ENCODE data around the gene LONRF2. TPM values are rescaled to one million over a fixed set of nuclear protein-coding genes. Genes with fewer than 3 reads are reported as not detected.

The LONRF2 gene
- 1.7 to 3.0 TPM (median 2.6 TPM) in 5 replicates for total RNA-seq (2022; extraction: Qiagen RNA extraction)

DNA sequence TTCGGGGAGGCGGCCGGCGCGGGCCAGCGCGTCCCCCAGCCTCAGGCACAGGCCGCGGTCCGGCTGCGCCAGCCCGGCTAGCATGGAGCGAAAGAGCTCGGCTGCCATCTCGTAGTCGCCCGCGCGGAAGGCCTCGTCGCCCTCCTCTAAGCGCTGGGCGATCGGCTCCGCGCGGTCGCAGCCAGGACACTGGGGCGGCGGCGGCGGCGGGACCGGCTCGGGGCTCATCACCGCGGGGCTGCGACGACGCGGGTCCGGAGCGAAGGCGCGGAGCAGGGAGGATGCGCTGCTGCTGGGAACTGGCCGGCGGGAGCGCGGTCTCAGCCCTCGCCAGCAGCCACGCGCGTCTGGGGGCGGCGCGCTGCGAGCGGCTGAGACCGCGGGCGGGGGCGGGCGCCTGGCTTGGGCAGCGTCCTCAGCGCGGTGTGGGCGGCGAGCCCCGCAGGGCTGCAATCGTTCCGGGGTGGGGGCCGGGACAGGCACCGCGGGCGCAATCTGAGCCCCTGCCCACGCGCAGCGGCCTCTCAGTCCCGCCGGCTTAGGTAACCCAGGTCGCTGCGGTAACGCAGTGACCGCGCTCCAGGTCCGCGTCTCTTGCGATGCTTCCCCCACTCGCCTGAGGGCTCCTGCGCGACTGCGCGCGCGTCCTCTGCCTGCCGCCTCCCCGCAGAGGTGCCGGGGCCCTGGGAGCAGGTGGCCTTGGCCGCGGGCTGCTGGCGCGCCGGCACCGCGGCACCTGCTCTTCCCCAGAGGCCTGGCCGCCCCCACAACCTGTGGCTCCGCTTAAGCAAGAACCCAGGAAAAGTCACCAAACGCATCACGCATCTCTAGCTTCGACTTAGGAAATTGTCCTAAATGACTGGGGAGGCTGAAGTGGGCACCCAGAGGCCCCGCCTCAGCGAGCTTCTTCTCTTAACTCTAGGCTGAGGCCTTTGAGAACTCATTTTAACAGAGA, at the start of gene LONRF2:
TSS of gene LONRF2 (minus strand) at position 636 of the 955 bp plus-strand sequence. CDS start at position 228, 408 bp downstream.

Other genes starting within 250 kb of the LONRF2 start
- gene AFF3, start 179.9 kb downstream of the LONRF2 start, total RNA-seq (2022; extraction: Qiagen RNA extraction) = 0.01 to 0.08 TPM (median 0.08 TPM) in 3 of 5 replicates, not detected in the others
- gene CHST10, start 95.2 kb upstream of the LONRF2 start, total RNA-seq (2022; extraction: Qiagen RNA extraction) = 13.3 to 15.5 TPM (median 14.9 TPM) in 5 replicates
- not detected in 5 replicates for gene NMS, start 148.0 kb upstream of the LONRF2 start, total RNA-seq (2022; extraction: Qiagen RNA extraction)
- gene PDCL3, start 240.5 kb upstream of the LONRF2 start, total RNA-seq (2022; extraction: Qiagen RNA extraction) = 32.9 to 49.7 TPM (median 36.1 TPM) in 5 replicates

Data from A549 treated with Mapracorat at 1 μM for 4 hours (cell line).